ENCODE data around the gene SRSF8. TPM values are rescaled to one million over a fixed set of nuclear protein-coding genes. Genes with fewer than 3 reads are reported as not detected.
"Not testable (repeated sequence)": the region's sequence is repeated elsewhere in the genome, so short reads cannot be mapped to it uniquely, and the experiment has no call there.

SRSF8 gene
- total RNA-seq, 1 experiment from 2014 or later = 22.9 TPM

DNA sequence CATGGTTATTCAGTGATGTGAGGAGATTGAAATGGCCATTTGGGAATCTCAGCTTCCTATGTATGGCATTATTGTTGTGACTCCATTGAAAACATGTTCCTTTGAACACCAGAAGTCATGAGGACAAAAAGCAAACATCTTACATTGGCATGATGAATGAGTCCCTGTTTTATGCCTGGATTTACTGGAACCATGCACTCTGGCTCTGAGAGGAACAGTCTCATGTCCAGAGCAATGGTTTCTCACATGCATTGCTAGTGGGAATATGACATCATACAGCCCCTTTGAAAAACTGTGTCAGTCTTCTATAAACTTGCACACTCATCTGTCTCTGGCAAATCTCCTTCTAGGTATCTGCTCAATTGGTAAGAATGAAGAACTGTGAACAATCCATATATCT lies 20.9 kb upstream of the SRSF8 start:
- ChIA-PET CTCF (no interaction called here), POLR2A (ENCODE audit: unreplicated experiment) (no interaction called here)
- H3K4me1 ChIP-seq (replicated peaks; ENCODE audit: insufficient read depth) = no peaks in the 10 kb centered on the region
- H4K20me1 ChIP-seq (ENCODE audit: insufficient read depth) = no peaks in the 10 kb centered on the region
- no peak overlapping the region for H2AFZ ChIP-seq
- H3K9me2 ChIP-seq (ENCODE audit: insufficient read depth) = no peaks in the 10 kb centered on the region
- peaks cover 8% of the 10 kb centered on the region; the same call in 1 of the 2 replicates for H3K27me3 ChIP-seq (ENCODE audit: insufficient read depth, low read depth)
- intact Hi-C loops (cut with micrococcal nuclease; ENCODE audit: unreplicated experiment) = no loop called here
- H3K4me3 ChIP-seq = no peak overlapping the region
- BruUV-seq (replicated peaks) = no TSS peak
- H3F3A ChIP-seq (ENCODE audit: insufficient read depth, low read depth) = no peaks in the 10 kb centered on the region
- TF ChIP-seq, protein P1, sequence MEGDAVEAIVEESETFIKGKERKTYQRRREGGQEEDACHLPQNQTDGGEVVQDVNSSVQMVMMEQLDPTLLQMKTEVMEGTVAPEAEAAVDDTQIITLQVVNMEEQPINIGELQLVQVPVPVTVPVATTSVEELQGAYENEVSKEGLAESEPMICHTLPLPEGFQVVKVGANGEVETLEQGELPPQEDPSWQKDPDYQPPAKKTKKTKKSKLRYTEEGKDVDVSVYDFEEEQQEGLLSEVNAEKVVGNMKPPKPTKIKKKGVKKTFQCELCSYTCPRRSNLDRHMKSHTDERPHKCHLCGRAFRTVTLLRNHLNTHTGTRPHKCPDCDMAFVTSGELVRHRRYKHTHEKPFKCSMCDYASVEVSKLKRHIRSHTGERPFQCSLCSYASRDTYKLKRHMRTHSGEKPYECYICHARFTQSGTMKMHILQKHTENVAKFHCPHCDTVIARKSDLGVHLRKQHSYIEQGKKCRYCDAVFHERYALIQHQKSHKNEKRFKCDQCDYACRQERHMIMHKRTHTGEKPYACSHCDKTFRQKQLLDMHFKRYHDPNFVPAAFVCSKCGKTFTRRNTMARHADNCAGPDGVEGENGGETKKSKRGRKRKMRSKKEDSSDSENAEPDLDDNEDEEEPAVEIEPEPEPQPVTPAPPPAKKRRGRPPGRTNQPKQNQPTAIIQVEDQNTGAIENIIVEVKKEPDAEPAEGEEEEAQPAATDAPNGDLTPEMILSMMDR (conservative IDR thresholded peaks at IDR 0.05) = no peak
- TF ChIP-seq EZH2 (IDR thresholded peaks at IDR 0.05; ENCODE audit: low read depth) = no peak
- no peaks in the 10 kb centered on the region for H3K79me2 ChIP-seq (ENCODE audit: low read depth)
- no peak overlapping the region for H3K4me2 ChIP-seq
- no peaks in the 10 kb centered on the region for H3K36me3 ChIP-seq (ENCODE audit: low read depth)
- DNase-seq = no peak
- no peaks in the 10 kb centered on the region for H3K9me3 ChIP-seq (ENCODE audit: insufficient read depth, low read depth)
- H3K27ac ChIP-seq = no peak overlapping the region

DNA sequence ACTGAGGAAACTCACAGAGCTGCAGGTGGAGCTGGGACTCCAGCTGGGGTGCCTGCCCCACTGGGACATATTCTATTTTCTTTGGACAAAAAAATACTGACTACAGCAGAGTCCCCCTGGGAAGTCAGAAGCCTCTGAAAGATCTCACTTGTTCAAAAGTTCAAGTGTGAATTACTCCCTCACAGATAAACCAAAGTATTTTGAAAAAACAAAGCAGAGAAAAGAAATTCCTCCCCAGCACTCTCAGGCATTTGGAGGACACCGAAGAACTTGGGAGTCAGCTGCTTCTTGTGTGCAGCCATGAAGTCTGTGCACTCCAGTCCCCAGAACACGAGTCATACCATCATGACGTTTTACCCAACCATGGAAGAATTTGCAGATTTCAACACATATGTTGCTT lies 17.6 kb upstream of the SRSF8 start, which contains the start of gene KDM4F:
TSS of gene KDM4F (plus strand) at position 301 of the 400 bp plus-strand sequence.
- H3K4me1 ChIP-seq (replicated peaks; ENCODE audit: insufficient read depth); H3K4me3 ChIP-seq; H4K20me1 ChIP-seq (ENCODE audit: insufficient read depth); H3K9me2 ChIP-seq (ENCODE audit: insufficient read depth); H3F3A ChIP-seq (ENCODE audit: insufficient read depth, low read depth); H2AFZ ChIP-seq; H3K79me2 ChIP-seq (ENCODE audit: low read depth); DNase-seq; CTCF ChIA-PET; BruUV-seq (replicated peaks); H3K27ac ChIP-seq; H3K4me2 ChIP-seq; POLR2A ChIA-PET (ENCODE audit: unreplicated experiment); H3K27me3 ChIP-seq (ENCODE audit: insufficient read depth, low read depth); H3K9me3 ChIP-seq (ENCODE audit: insufficient read depth, low read depth); intact Hi-C loops (cut with micrococcal nuclease; ENCODE audit: unreplicated experiment); H3K36me3 ChIP-seq (ENCODE audit: low read depth): not testable (repeated sequence)

DNA sequence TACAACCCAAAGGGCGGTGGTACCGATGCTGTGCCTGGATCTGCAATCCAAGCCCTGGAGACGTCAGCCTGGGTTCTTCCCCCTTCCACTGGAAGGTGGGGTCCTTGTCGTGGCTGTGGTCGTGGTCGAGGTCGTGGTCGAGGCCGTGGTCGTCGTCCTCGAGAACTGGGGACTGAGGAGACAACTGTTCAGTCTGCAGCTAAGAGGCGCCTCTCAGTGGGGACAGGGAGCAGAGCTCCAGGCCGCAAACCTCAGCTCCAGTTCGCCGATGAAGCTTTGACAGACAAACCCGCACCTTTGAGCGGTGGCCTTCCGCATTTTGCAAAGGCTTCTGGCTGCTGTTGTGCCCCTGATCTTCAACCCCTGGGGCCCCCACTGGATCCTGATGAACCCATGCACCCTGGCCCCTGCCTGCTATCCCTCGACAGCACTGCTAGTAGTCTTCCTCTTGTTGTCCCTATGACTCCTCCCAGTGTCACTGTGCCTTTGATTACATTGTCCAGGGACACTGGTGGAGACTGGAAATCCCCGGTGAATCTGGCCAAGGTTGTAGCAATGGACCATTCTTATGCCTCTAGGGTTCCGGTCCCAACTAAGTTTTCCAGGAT lies 16.0 kb upstream of the SRSF8 start:
- TF ChIP-seq EZH2 (IDR thresholded peaks at IDR 0.05; ENCODE audit: low read depth) = no peak
- TF ChIP-seq, protein P1 (conservative IDR thresholded peaks at IDR 0.05) = no peak
- Histone ChIP-seq H3K27me3 (ENCODE audit: insufficient read depth, low read depth) (0 out of 2 replicates have a peak, but pooled peaks cover 9% of the 10 kb centered on the region), H3K36me3 (ENCODE audit: low read depth) (no peaks in the 10 kb centered on the region), H3K27ac (no peak overlapping the region), H3K4me3 (no peak overlapping the region), H3K4me1 (replicated peaks; ENCODE audit: insufficient read depth) (no peaks in the 10 kb centered on the region), H3K9me3 (ENCODE audit: insufficient read depth, low read depth) (no peaks in the 10 kb centered on the region; the same call in 1 of the 2 replicates), H3K79me2 (ENCODE audit: low read depth) (no peaks in the 10 kb centered on the region), H3K4me2 (no peak overlapping the region), H3K9me2 (ENCODE audit: insufficient read depth) (no peaks in the 10 kb centered on the region), H2AFZ (no peak overlapping the region), H3F3A (ENCODE audit: insufficient read depth, low read depth) (no peaks in the 10 kb centered on the region), H4K20me1 (ENCODE audit: insufficient read depth) (no peaks in the 10 kb centered on the region)
- POLR2A ChIA-PET (ENCODE audit: unreplicated experiment) = no interaction called here
- intact Hi-C loops (cut with micrococcal nuclease; ENCODE audit: unreplicated experiment) = no loop called here
- DNase-seq = no peak
- CTCF ChIA-PET = no interaction called here
- no TSS peak for BruUV-seq (replicated peaks)

DNA sequence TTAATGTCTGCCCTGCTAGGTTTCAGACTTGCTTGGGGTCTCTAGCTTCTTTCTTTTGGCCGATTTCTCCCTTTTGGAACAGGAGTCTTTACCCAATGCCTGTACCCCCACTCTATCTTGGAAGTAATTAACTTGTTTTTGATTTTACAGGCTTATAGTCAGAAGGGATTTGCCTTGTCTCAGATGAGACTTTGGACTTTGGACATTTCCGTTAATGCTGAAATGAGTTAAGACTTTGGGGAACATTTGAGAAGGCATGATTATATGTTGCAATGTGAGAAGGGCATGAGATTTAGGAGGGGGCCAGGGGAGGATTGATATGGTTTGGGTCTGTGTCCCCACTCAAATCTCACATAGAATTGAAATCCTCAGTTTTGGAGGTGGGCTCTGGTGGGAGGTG lies 12.4 kb upstream of the SRSF8 start:
- 0 out of 2 replicates have a peak, but pooled peaks cover 9% of the 10 kb centered on the region for H3K27me3 ChIP-seq (ENCODE audit: insufficient read depth, low read depth)
- H3K27ac ChIP-seq = no peak overlapping the region
- intact Hi-C loops (cut with micrococcal nuclease; ENCODE audit: unreplicated experiment) = no loop called here
- H3K4me3 ChIP-seq = no peak overlapping the region
- no peaks in the 10 kb centered on the region for H3K36me3 ChIP-seq (ENCODE audit: low read depth)
- H3K79me2 ChIP-seq (ENCODE audit: low read depth) = no peaks in the 10 kb centered on the region
- ChIA-PET CTCF (no interaction called here), POLR2A (ENCODE audit: unreplicated experiment) (no interaction called here)
- H3K4me1 ChIP-seq (replicated peaks; ENCODE audit: insufficient read depth) = no peaks in the 10 kb centered on the region
- H3F3A ChIP-seq (ENCODE audit: insufficient read depth, low read depth) = no peaks in the 10 kb centered on the region
- no TSS peak for BruUV-seq (replicated peaks)
- no peaks in the 10 kb centered on the region for H3K9me2 ChIP-seq (ENCODE audit: insufficient read depth)
- H3K9me3 ChIP-seq (ENCODE audit: insufficient read depth, low read depth) = no peaks in the 10 kb centered on the region; the same call in 1 of the 2 replicates
- no peak overlapping the region for H2AFZ ChIP-seq
- H4K20me1 ChIP-seq (ENCODE audit: insufficient read depth) = no peaks in the 10 kb centered on the region
- TF ChIP-seq, protein P1 (conservative IDR thresholded peaks at IDR 0.05) = no peak
- no peak for TF ChIP-seq EZH2 (IDR thresholded peaks at IDR 0.05; ENCODE audit: low read depth)
- DNase-seq = no peak
- no peak overlapping the region for H3K4me2 ChIP-seq

Measured in PC-9 (cell line).